ENCODE data around the gene NTHL1. TPM values are rescaled to one million over a fixed set of nuclear protein-coding genes. Genes with fewer than 3 reads are reported as not detected.

Gene NTHL1
- total and polyA plus RNA-seq, 9 donors, result 11.5 to 20.2 (median 14.5) TPM

- H3K27me3 ChIP-seq (ENCODE audit: control insufficient read depth, insufficient read depth, low read length), result no peaks in the 10 kb centered on the region
- no peaks in the 10 kb centered on the region for H3K4me1 ChIP-seq (ENCODE audit: control insufficient read depth, insufficient read depth, low read length)
- no peak for DNase-seq
- no peak overlapping the region for H3K27ac ChIP-seq (ENCODE audit: low read length)
- H3K9me3 ChIP-seq (replicated peaks; ENCODE audit: control insufficient read depth, low read depth, low read length), result no peaks in the 10 kb centered on the region
- no peak overlapping the region for H3K4me3 ChIP-seq (ENCODE audit: low read length)
- WGBS (ENCODE audit: insufficient coverage), result 89% methylated on average over 15 of the region's 16 CpGs
- H3K36me3 ChIP-seq (ENCODE audit: control insufficient read depth, insufficient read depth, low read length), result peaks cover 75% of the 10 kb centered on the region
Measured at GRCh38 chr16:2064368-2064945, 16.8 kb upstream of the NTHL1 start.

GRCh38 chr16:2063861-2064260, 16.2 kb upstream of the NTHL1 start:
- no peaks in the 10 kb centered on the region for H3K27me3 ChIP-seq (ENCODE audit: control insufficient read depth, insufficient read depth, low read length)
- H3K4me3 ChIP-seq (ENCODE audit: low read length), result no peak overlapping the region
- peaks cover 74% of the 10 kb centered on the region for H3K36me3 ChIP-seq (ENCODE audit: control insufficient read depth, insufficient read depth, low read length)

GRCh38 chr16:2062801-2063200, 15.2 kb upstream of the NTHL1 start:
- H3K27me3 ChIP-seq (ENCODE audit: control insufficient read depth, insufficient read depth, low read length), result no peaks in the 10 kb centered on the region
- no peak for DNase-seq
- no peak overlapping the region for H3K4me3 ChIP-seq (ENCODE audit: low read length)
- H3K27ac ChIP-seq (ENCODE audit: low read length), result no peak overlapping the region
- WGBS (ENCODE audit: insufficient coverage), result 91% methylated on average over 28 of the region's 28 CpGs
- peaks cover 76% of the 10 kb centered on the region for H3K36me3 ChIP-seq (ENCODE audit: control insufficient read depth, insufficient read depth, low read length)
- H3K4me1 ChIP-seq (ENCODE audit: control insufficient read depth, insufficient read depth, low read length), result no peaks in the 10 kb centered on the region
- no peaks in the 10 kb centered on the region for H3K9me3 ChIP-seq (replicated peaks; ENCODE audit: control insufficient read depth, low read depth, low read length)

More at GRCh38 chr16:2063861-2064260, 16.2 kb upstream of the NTHL1 start:
- no peak overlapping the region for H3K27ac ChIP-seq (ENCODE audit: low read length)
- WGBS (ENCODE audit: insufficient coverage), result 90% methylated on average over 25 of the region's 25 CpGs
- DNase-seq, result no peak
- H3K9me3 ChIP-seq (replicated peaks; ENCODE audit: control insufficient read depth, low read depth, low read length), result no peaks in the 10 kb centered on the region
- no peaks in the 10 kb centered on the region for H3K4me1 ChIP-seq (ENCODE audit: control insufficient read depth, insufficient read depth, low read length)

GRCh38 chr16:2061526-2061925, 13.9 kb upstream of the NTHL1 start:
- WGBS (ENCODE audit: insufficient coverage), result 92% methylated on average over 11 of the region's 13 CpGs
- no peak for DNase-seq
- H3K4me1 ChIP-seq (ENCODE audit: control insufficient read depth, insufficient read depth, low read length), result no peaks in the 10 kb centered on the region
- H3K4me3 ChIP-seq (ENCODE audit: low read length), result no peak overlapping the region
- H3K27me3 ChIP-seq (ENCODE audit: control insufficient read depth, insufficient read depth, low read length), result no peaks in the 10 kb centered on the region
- no peaks in the 10 kb centered on the region for H3K9me3 ChIP-seq (replicated peaks; ENCODE audit: control insufficient read depth, low read depth, low read length)
- H3K27ac ChIP-seq (ENCODE audit: low read length), result no peak overlapping the region
- peaks cover 79% of the 10 kb centered on the region for H3K36me3 ChIP-seq (ENCODE audit: control insufficient read depth, insufficient read depth, low read length)

- no peak overlapping the region for H3K27ac ChIP-seq (ENCODE audit: low read length)
- 89% methylated on average over 17 of the region's 18 CpGs for WGBS (ENCODE audit: insufficient coverage)
Measured at GRCh38 chr16:2061023-2061422, 13.4 kb upstream of the NTHL1 start.

GRCh38 chr16:2060346-2060745, 12.7 kb upstream of the NTHL1 start:
- Histone ChIP-seq H3K4me1 (ENCODE audit: control insufficient read depth, insufficient read depth, low read length) (no peaks in the 10 kb centered on the region), H3K27ac (ENCODE audit: low read length) (no peak overlapping the region), H3K27me3 (ENCODE audit: control insufficient read depth, insufficient read depth, low read length) (no peaks in the 10 kb centered on the region), H3K4me3 (ENCODE audit: low read length) (no peak overlapping the region), H3K36me3 (ENCODE audit: control insufficient read depth, insufficient read depth, low read length) (peaks cover 71% of the 10 kb centered on the region), H3K9me3 (replicated peaks; ENCODE audit: control insufficient read depth, low read depth, low read length) (no peaks in the 10 kb centered on the region)
- no peak for DNase-seq
- WGBS (ENCODE audit: insufficient coverage), result 89% methylated on average over 15 of the region's 17 CpGs

More at GRCh38 chr16:2061023-2061422, 13.4 kb upstream of the NTHL1 start:
- H3K27me3 ChIP-seq (ENCODE audit: control insufficient read depth, insufficient read depth, low read length), result no peaks in the 10 kb centered on the region
- no peaks in the 10 kb centered on the region for H3K4me1 ChIP-seq (ENCODE audit: control insufficient read depth, insufficient read depth, low read length)
- peaks cover 76% of the 10 kb centered on the region for H3K36me3 ChIP-seq (ENCODE audit: control insufficient read depth, insufficient read depth, low read length)
- no peaks in the 10 kb centered on the region for H3K9me3 ChIP-seq (replicated peaks; ENCODE audit: control insufficient read depth, low read depth, low read length)
- DNase-seq, result no peak
- H3K4me3 ChIP-seq (ENCODE audit: low read length), result no peak overlapping the region

GRCh38 chr16:2058872-2059271, 11.2 kb upstream of the NTHL1 start:
- Histone ChIP-seq H3K4me3 (ENCODE audit: low read length) (no peak overlapping the region), H3K27me3 (ENCODE audit: control insufficient read depth, insufficient read depth, low read length) (no peaks in the 10 kb centered on the region), H3K27ac (ENCODE audit: low read length) (no peak overlapping the region), H3K4me1 (ENCODE audit: control insufficient read depth, insufficient read depth, low read length) (no peaks in the 10 kb centered on the region), H3K9me3 (replicated peaks; ENCODE audit: control insufficient read depth, low read depth, low read length) (no peaks in the 10 kb centered on the region), H3K36me3 (ENCODE audit: control insufficient read depth, insufficient read depth, low read length) (peaks cover 77% of the 10 kb centered on the region)
- WGBS (ENCODE audit: insufficient coverage), result 100% methylated on average over 1 of the region's 10 CpGs
- no peak for DNase-seq

- no peaks in the 10 kb centered on the region for H3K27me3 ChIP-seq (ENCODE audit: control insufficient read depth, insufficient read depth, low read length)
- H3K27ac ChIP-seq (ENCODE audit: low read length), result no peak overlapping the region
- no peaks in the 10 kb centered on the region for H3K4me1 ChIP-seq (ENCODE audit: control insufficient read depth, insufficient read depth, low read length)
- peaks cover 77% of the 10 kb centered on the region for H3K36me3 ChIP-seq (ENCODE audit: control insufficient read depth, insufficient read depth, low read length)
- no peaks in the 10 kb centered on the region for H3K9me3 ChIP-seq (replicated peaks; ENCODE audit: control insufficient read depth, low read depth, low read length)
- DNase-seq, result no peak
- no peak overlapping the region for H3K4me3 ChIP-seq (ENCODE audit: low read length)
- WGBS (ENCODE audit: insufficient coverage), result 84% methylated on average over 13 of the region's 13 CpGs
Measured at GRCh38 chr16:2058420-2058819, 10.8 kb upstream of the NTHL1 start.

GRCh38 chr16:2057438-2057837, 9.8 kb upstream of the NTHL1 start:
- no peak overlapping the region for H3K4me3 ChIP-seq (ENCODE audit: low read length)
- no peaks in the 10 kb centered on the region for H3K9me3 ChIP-seq (replicated peaks; ENCODE audit: control insufficient read depth, low read depth, low read length)
- no peak overlapping the region for H3K27ac ChIP-seq (ENCODE audit: low read length)
- H3K27me3 ChIP-seq (ENCODE audit: control insufficient read depth, insufficient read depth, low read length), result no peaks in the 10 kb centered on the region
- DNase-seq, result no peak
- H3K36me3 ChIP-seq (ENCODE audit: control insufficient read depth, insufficient read depth, low read length), result peaks cover 78% of the 10 kb centered on the region
- 91% methylated on average over 8 of the region's 10 CpGs for WGBS (ENCODE audit: insufficient coverage)
- H3K4me1 ChIP-seq (ENCODE audit: control insufficient read depth, insufficient read depth, low read length), result no peaks in the 10 kb centered on the region

- Histone ChIP-seq H3K36me3 (ENCODE audit: control insufficient read depth, insufficient read depth, low read length) (peaks cover 79% of the 10 kb centered on the region), H3K4me1 (ENCODE audit: control insufficient read depth, insufficient read depth, low read length) (no peaks in the 10 kb centered on the region), H3K9me3 (replicated peaks; ENCODE audit: control insufficient read depth, low read depth, low read length) (no peaks in the 10 kb centered on the region), H3K27ac (ENCODE audit: low read length) (no peak overlapping the region), H3K4me3 (ENCODE audit: low read length) (no peak overlapping the region), H3K27me3 (ENCODE audit: control insufficient read depth, insufficient read depth, low read length) (no peaks in the 10 kb centered on the region)
- DNase-seq, result no peak
- 89% methylated on average over 9 of the region's 19 CpGs for WGBS (ENCODE audit: insufficient coverage)
Measured at GRCh38 chr16:2056681-2057407, 9.2 kb upstream of the NTHL1 start.
